Loucy (cell line): ENCODE measurements around the gene LRRFIP1.

Experiments
- CTCF ChIP-seq: fragments of 200-600 bp; sonication (generic); conservative IDR thresholded peaks from 2 replicates; pipeline ENCODE4 v1.5.1; 2014; ENCODE audit warnings: mild to moderate bottlenecking, antibody characterized with exemption, low read length
- EZH2phosphoT487 ChIP-seq: fragments of 200-600 bp; IDR thresholded peaks from 2 replicates; pipeline ENCODE4 v1.6.1; 2018; ENCODE audit warnings: antibody characterized with exemption, mild to moderate bottlenecking, moderate library complexity, borderline replicate concordance

GRCh38 chr2:237790353-237790752 lies 163.0 kb downstream of the LRRFIP1 start:
- TF ChIP-seq CTCF = no peak
- TF ChIP-seq EZH2phosphoT487 = no peak
